Panc1 (cell line): ENCODE data around the gene PGAM5. TPM values are rescaled to one million over a fixed set of nuclear protein-coding genes. Genes with fewer than 3 reads are reported as not detected.

Experiments used
- ATAC-seq: fragments of 200-7000 bp; cut with Tn5 transposase; 2 replicates; pipeline ENCODE4 v1.9.1; 2020; ENCODE audit warnings: mild to moderate bottlenecking, moderate library complexity
- BruUV-seq: library from RNA; stranded (reverse); fragments of 400-500 nt; replicated peaks from 2 replicates; lab custom pipeline; 2021; lab: Mats Ljungman, UMichigan
- CTCF ChIA-PET: fragments of 300-600 bp; sonication (Branson Sonifier 250); formaldehyde crosslinking; loops from one replicate; lab custom pipeline; 2022; ENCODE audit warnings: antibody characterized with exemption; lab: Charles Lee
- POLR2A ChIA-PET: fragments of 300-600 bp; sonication (Branson Sonifier 250); formaldehyde crosslinking; loops from one replicate; lab custom pipeline; 2022; ENCODE audit warnings: antibody characterized with exemption; lab: Charles Lee
- DNase-seq: peaks from one replicate; pipeline ENCODE4 v3.0.0-alpha.2; 2010; ENCODE audit warnings: low read depth, low spot score
- H3K27ac ChIP-seq: 2 replicates; pipeline ENCODE4 v1.5.1; 2011; ENCODE audit warnings: mild to moderate bottlenecking, low read length, inconsistent platforms
- H3K27me3 ChIP-seq: fragments of 200-500 bp; sonication (Bioruptor generic); 2 replicates; pipeline ENCODE4 v1.6.0; 2014; ENCODE audit warnings: low read length, inconsistent platforms; ENCODE audit not compliant: control insufficient read depth, insufficient read depth
- H3K36me3 ChIP-seq: fragments of 200-500 bp; sonication (Bioruptor generic); 2 replicates; pipeline ENCODE4 v1.5.1; 2014; ENCODE audit warnings: inconsistent platforms, mild to moderate bottlenecking, low read length, moderate library complexity; ENCODE audit not compliant: control insufficient read depth, insufficient read depth
- H3K4me1 ChIP-seq: 2 replicates; pipeline ENCODE4 v1.5.1; 2011; ENCODE audit warnings: inconsistent platforms, mild to moderate bottlenecking, low read length, moderate library complexity; ENCODE audit not compliant: control insufficient read depth, insufficient read depth
- H3K4me3 ChIP-seq, 2 experiments: 2 replicates each; pipeline ENCODE4 v1.5.1; 2011 to 2012; ENCODE audit warnings: low read depth in 2 of 2, low read length in 2 of 2, mild to moderate bottlenecking in 2 of 2, inconsistent platforms in 1 of 2, moderate library complexity in 1 of 2
- H3K9me3 ChIP-seq: fragments of 200-500 bp; sonication (Bioruptor generic); 2 replicates; pipeline ENCODE4 v1.5.1; 2014; ENCODE audit warnings: low read depth, mild to moderate bottlenecking, inconsistent platforms, low read length, moderate library complexity; ENCODE audit not compliant: control insufficient read depth, insufficient read depth
- POLR2AphosphoS5 ChIP-seq: IDR thresholded peaks from 2 replicates; pipeline ENCODE4 v1.6.1; 2012; ENCODE audit warnings: mild to moderate bottlenecking, low read depth, low read length, moderate library complexity
- REST ChIP-seq, 2 experiments: IDR thresholded peaks; 2 replicates each; pipeline ENCODE4 v1.6.1; 2011 to 2012; ENCODE audit warnings: low read depth in 2 of 2, control low read depth in 1 of 2, low read length in 1 of 2, mild to moderate bottlenecking in 1 of 2, moderate library complexity in 1 of 2; ENCODE audit not compliant: insufficient read depth in 1 of 2
- SIN3A ChIP-seq: IDR thresholded peaks from 2 replicates; pipeline ENCODE4 v1.6.1; 2012; ENCODE audit warnings: low read depth, mild to moderate bottlenecking, low read length, moderate library complexity, borderline replicate concordance; ENCODE audit not compliant: insufficient read depth
- TCF7L2 ChIP-seq: IDR thresholded peaks from 2 replicates; pipeline ENCODE4 v1.6.1; 2011; ENCODE audit warnings: mild to moderate bottlenecking, low read depth, low read length, inconsistent platforms
- in situ Hi-C: cut with HindIII; loops from 2 replicates; pipeline ENCODE4 v1.10.0; 2016; ENCODE audit warnings: low sequenced_read_pairs, low pct_unique_long_range_greater_than_20kb
- intact Hi-C: fragments of 100-400 bp; cut with micrococcal nuclease; formaldehyde crosslinking; loops from one replicate; pipeline ENCODE4 v1.10.0; 2022; ENCODE audit not compliant: unreplicated experiment
- total RNA-seq: library from RNA; stranded (reverse); gene quantifications from one replicate; pipeline ENCODE4 v1.2.1, GENCODE V29; 2021; ENCODE audit not compliant: unreplicated experiment
- TF ChIP-seq, protein P1 (sequence below): fragments of 450-650 bp; IDR thresholded peaks from 2 replicates; pipeline ENCODE4 v1.5.1; 2017; ENCODE audit warnings: mild to moderate bottlenecking

The PGAM5 gene
- total RNA-seq, 1 experiment from 2014 or later, result 116 TPM

DNA sequence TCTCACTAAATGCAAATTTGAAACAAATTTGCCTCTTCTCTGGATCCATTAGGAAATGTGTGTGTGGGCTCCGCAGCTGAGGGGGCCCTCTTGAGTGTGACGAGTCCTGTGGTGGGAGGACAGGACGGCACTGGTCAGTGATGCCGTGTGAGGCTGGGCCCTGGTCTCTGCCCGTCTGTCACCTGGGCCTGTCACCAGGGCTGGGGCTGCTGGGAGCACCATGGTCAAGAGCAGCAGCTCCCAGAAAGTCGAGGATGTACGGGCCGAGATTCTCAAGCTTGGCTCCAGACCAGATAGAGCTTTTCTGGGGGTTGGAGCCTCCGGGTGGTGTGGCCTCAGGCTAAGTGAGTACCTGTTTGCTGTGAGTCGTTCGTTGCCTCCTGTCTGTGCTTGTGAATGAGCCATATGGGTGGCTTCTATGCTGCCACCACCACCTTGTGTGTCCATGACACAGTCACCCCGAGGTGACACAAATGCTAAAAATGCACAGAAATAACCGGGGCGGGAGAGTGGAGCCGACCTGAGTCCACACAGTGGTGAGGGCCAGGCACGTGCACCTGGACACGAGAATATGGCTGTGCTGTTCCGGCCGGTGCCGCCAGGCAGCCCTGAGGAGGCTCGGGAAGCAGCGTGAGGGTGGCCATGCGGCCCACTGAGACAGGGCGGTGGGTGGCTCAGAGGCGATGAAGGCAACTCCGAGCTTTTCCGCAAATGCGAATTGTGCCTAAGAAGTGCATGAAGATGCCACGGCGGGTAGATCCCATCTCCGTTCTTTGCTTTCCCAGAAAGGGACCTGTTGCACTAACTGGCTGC, 8.7 kb downstream of the PGAM5 start:
- DNase-seq, result no peak
- BruUV-seq, result no TSS peak
- intact Hi-C loops (no loop called here), in situ Hi-C loops (no loop called here)
- no peaks in the 10 kb centered on the region for H3K27me3 ChIP-seq
- peaks cover 5% of the 10 kb centered on the region for H3K36me3 ChIP-seq
- H3K27ac ChIP-seq, result peak overlapping the region; percentile 51; the same call in 1 of the 2 replicates
- no peak overlapping the region for H3K4me3 ChIP-seq
- CTCF ChIA-PET, result no interaction called here
- TF ChIP-seq POLR2AphosphoS5, result no peak
- no peak for TF ChIP-seq SIN3A
- no peak for TF ChIP-seq TCF7L2
- TF ChIP-seq, protein P1, sequence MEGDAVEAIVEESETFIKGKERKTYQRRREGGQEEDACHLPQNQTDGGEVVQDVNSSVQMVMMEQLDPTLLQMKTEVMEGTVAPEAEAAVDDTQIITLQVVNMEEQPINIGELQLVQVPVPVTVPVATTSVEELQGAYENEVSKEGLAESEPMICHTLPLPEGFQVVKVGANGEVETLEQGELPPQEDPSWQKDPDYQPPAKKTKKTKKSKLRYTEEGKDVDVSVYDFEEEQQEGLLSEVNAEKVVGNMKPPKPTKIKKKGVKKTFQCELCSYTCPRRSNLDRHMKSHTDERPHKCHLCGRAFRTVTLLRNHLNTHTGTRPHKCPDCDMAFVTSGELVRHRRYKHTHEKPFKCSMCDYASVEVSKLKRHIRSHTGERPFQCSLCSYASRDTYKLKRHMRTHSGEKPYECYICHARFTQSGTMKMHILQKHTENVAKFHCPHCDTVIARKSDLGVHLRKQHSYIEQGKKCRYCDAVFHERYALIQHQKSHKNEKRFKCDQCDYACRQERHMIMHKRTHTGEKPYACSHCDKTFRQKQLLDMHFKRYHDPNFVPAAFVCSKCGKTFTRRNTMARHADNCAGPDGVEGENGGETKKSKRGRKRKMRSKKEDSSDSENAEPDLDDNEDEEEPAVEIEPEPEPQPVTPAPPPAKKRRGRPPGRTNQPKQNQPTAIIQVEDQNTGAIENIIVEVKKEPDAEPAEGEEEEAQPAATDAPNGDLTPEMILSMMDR, result no peak
- no peak for TF ChIP-seq REST (IDR thresholded peaks at IDR 0.05; ENCODE audit: insufficient read depth in 1 of 2, low read depth in 2 of 2, low read length in 1 of 2)
- H3K9me3 ChIP-seq, result no peaks in the 10 kb centered on the region
- peaks cover 8% of the 10 kb centered on the region for H3K4me1 ChIP-seq
- peak; percentile 15; the same call in 1 of the 2 replicates for ATAC-seq
- POLR2A ChIA-PET, result no interaction called here

DNA sequence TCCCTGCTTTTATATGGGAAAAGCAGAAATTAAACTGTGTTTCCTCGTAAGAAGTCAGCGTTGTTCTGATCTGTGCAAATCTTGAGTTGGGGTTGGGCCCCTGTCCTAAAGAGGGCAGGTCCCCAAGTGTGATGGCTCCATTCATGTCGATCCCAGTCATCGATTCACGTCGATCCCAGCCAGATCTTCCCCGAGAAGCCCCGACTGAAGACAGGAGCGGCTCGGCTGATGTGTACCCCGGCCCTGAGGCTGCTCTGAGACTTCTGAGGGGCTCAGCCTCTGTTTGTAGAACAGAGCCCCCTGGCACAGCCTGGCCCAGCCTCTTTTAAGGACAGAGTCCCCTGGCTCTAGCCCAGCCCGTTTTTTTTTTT, 9.3 kb downstream of the PGAM5 start:
- Histone ChIP-seq H3K9me3 (no peaks in the 10 kb centered on the region), H3K36me3 (peaks cover 7% of the 10 kb centered on the region), H3K27me3 (no peaks in the 10 kb centered on the region), H3K27ac (no peak overlapping the region), H3K4me1 (peaks cover 8% of the 10 kb centered on the region), H3K4me3 (no peak overlapping the region)
- ChIA-PET POLR2A (interaction anchor here (0.7 kb wide), 1 partner anchor 293 kb away, joined by 11 read pairs; no protein-coding TSS in a partner anchor), CTCF (no interaction called here)
- TF ChIP-seq POLR2AphosphoS5 (no peak), REST (IDR thresholded peaks at IDR 0.05; ENCODE audit: insufficient read depth in 1 of 2, low read depth in 2 of 2, low read length in 1 of 2) (no peak), SIN3A (no peak), TCF7L2 (no peak)
- TF ChIP-seq, protein P1, result no peak
- intact Hi-C loops, result no loop called here
- ATAC-seq (no peak), DNase-seq (no peak)
- in situ Hi-C loops, result no loop called here
- BruUV-seq, result no TSS peak
